ENCODE measurements around the gene CISH.

Gene CISH

GRCh38 chr3:50637011-50637410, 25.4 kb upstream of the CISH start:
- no peak for DNase-seq
- ATAC-seq, result no peak

- no peak for ATAC-seq
- no peak for DNase-seq
Observed at GRCh38 chr3:50635066-50635465, 23.5 kb upstream of the CISH start.

GRCh38 chr3:50633230-50633790, 21.7 kb upstream of the CISH start:
- ATAC-seq (no peak), DNase-seq (no peak)

GRCh38 chr3:50632450-50632849, 20.9 kb upstream of the CISH start:
- peak; percentile 55 for ATAC-seq
- no peak for DNase-seq

GRCh38 chr3:50630877-50631276, 19.3 kb upstream of the CISH start:
- ATAC-seq (no peak), DNase-seq (no peak)

- DNase-seq, result no peak
- no peak for ATAC-seq
Observed at GRCh38 chr3:50630394-50630793, 18.8 kb upstream of the CISH start.

GRCh38 chr3:50628601-50629000, 17.0 kb upstream of the CISH start:
- ATAC-seq (no peak), DNase-seq (no peak)

- ATAC-seq (peak; percentile 50), DNase-seq (peak; percentile 41)
Observed at GRCh38 chr3:50627407-50628051, 16.0 kb upstream of the CISH start.

GRCh38 chr3:50626401-50626800, 14.8 kb upstream of the CISH start:
- DNase-seq, result no peak
- no peak for ATAC-seq

- ATAC-seq (no peak), DNase-seq (no peak)
Observed at GRCh38 chr3:50625231-50626182, 13.9 kb upstream of the CISH start.

- no peak for DNase-seq
- ATAC-seq, result no peak
Observed at GRCh38 chr3:50624634-50625033, 13.1 kb upstream of the CISH start.

GRCh38 chr3:50623840-50624474, 12.4 kb upstream of the CISH start:
- ATAC-seq (peak; percentile 78), DNase-seq (peak; percentile 74)

- no peak for ATAC-seq
Observed at GRCh38 chr3:50622881-50623280, 11.3 kb upstream of the CISH start.

GRCh38 chr3:50620820-50621219, 9.2 kb upstream of the CISH start:
- DNase-seq (no peak), ATAC-seq (no peak)

More at GRCh38 chr3:50622881-50623280, 11.3 kb upstream of the CISH start:
- DNase-seq, result no peak

- ATAC-seq (no peak), DNase-seq (no peak)
Observed at GRCh38 chr3:50620420-50620819, 8.8 kb upstream of the CISH start.

- ATAC-seq (no peak), DNase-seq (no peak)
Observed at GRCh38 chr3:50617911-50618481, 6.4 kb upstream of the CISH start.

- DNase-seq (peak; percentile 47), ATAC-seq (peak; percentile 2)
Observed at GRCh38 chr3:50617096-50617791, 5.7 kb upstream of the CISH start, which contains the start of gene MAPKAPK3. MAPKAPK3 (plus strand) TSS chr3:50617151; CDS start chr3:50617566, 415 bp downstream.

GRCh38 chr3:50616770-50617095, 5.2 kb upstream of the CISH start:
- DNase-seq (peak; percentile 97), ATAC-seq (peak; percentile 58)

- ATAC-seq, result peak; percentile 41
- peak; percentile 87 for DNase-seq
Observed at GRCh38 chr3:50616003-50616769, 4.6 kb upstream of the CISH start.

GRCh38 chr3:50615190-50615589, 3.6 kb upstream of the CISH start:
- ATAC-seq, result no peak

More at GRCh38 chr3:50615190-50615589, 3.6 kb upstream of the CISH start:
- no peak for DNase-seq

Measured in stimulated activated naive CD8-positive, alpha-beta T cell treated with anti-CD3 and anti-CD28 coated beads, Interleukin-15, Interleukin-2, amounts not matched to agents 100 U/mL and 50 U/mL, for 24 hours (primary cell).